Bronchial epithelial cell (primary cell): ENCODE measurements around the gene ITSN1. TPM values are rescaled to one million over a fixed set of nuclear protein-coding genes. Genes with fewer than 3 reads are reported as not detected.

Experiments used
- DNase-seq: peaks from one replicate; pipeline ENCODE4 v3.0.0-alpha.2; 2010; ENCODE audit warnings: low read depth
- FAIRE-seq: peaks from 2 replicates; lab custom pipeline; 2011; peaks lifted over from hg19 to GRCh38; lab: Jason Lieb, UNC
- H3K27me3 ChIP-seq: 2 replicates; pipeline ENCODE4 v1.5.1; 2011; ENCODE audit warnings: low read length; ENCODE audit not compliant: control insufficient read depth, insufficient read depth
- H3K36me3 ChIP-seq: 2 replicates; pipeline ENCODE4 v1.5.1; 2011; ENCODE audit warnings: low read length; ENCODE audit not compliant: control insufficient read depth, insufficient read depth
- H3K4me3 ChIP-seq: 2 replicates; pipeline ENCODE4 v1.5.1; 2011; ENCODE audit warnings: mild to moderate bottlenecking, low read depth, low read length, control low read depth
- CTCF ChIP-seq: IDR thresholded peaks from 2 replicates; pipeline ENCODE4 v1.5.1; 2011; ENCODE audit warnings: mild to moderate bottlenecking, moderate library complexity, low read length, control low read depth, inconsistent platforms; ENCODE audit not compliant: insufficient read depth, severe bottlenecking
- total RNA-seq: library from RNA; depleted of rRNA; stranded (reverse); fragments of >200 nt; gene quantifications from 2 replicates; pipeline ENCODE4 v1.2.1, GENCODE V29; 2014

ITSN1 gene
- total RNA-seq, 1 donor from 2014 or later = 15.0 TPM

- H3K27me3 ChIP-seq = no peaks in the 10 kb centered on the region
- no peaks in the 10 kb centered on the region for H3K36me3 ChIP-seq
- DNase-seq (peak; percentile 93), FAIRE-seq (no peak)
- TF ChIP-seq CTCF = no peak
- no peak overlapping the region for H3K4me3 ChIP-seq
These were observed 303.5 kb downstream of the ITSN1 start for GRCh38 chr21:33945652-33946270.

- H3K27me3 ChIP-seq = no peaks in the 10 kb centered on the region
- FAIRE-seq (peak; percentile 18), DNase-seq (peak; percentile 98)
- H3K36me3 ChIP-seq = no peaks in the 10 kb centered on the region
- H3K4me3 ChIP-seq = peak overlapping the region; percentile 23
- no peak for TF ChIP-seq CTCF
These were observed 305.3 kb downstream of the ITSN1 start for GRCh38 chr21:33947451-33948095.

- FAIRE-seq (no peak), DNase-seq (no peak)
- H3K27me3 ChIP-seq = no peaks in the 10 kb centered on the region
- H3K4me3 ChIP-seq = peak overlapping the region; percentile 2
- H3K36me3 ChIP-seq = no peaks in the 10 kb centered on the region
- no peak for TF ChIP-seq CTCF
These were observed 306.0 kb downstream of the ITSN1 start for GRCh38 chr21:33948096-33948950.

- no peak for TF ChIP-seq CTCF
- no peak for FAIRE-seq
- Histone ChIP-seq H3K27me3 (no peaks in the 10 kb centered on the region), H3K36me3 (no peaks in the 10 kb centered on the region), H3K4me3 (no peak overlapping the region)
- DNase-seq = no peak
These were observed 306.7 kb downstream of the ITSN1 start for GRCh38 chr21:33948951-33949444.

Other genes starting within 250 kb of the ITSN1 start
- 42.4 and 56.8 TPM in 2 replicates for gene IFNGR2, start 239.1 kb upstream of the ITSN1 start, total RNA-seq
- gene TMEM50B, start 162.5 kb upstream of the ITSN1 start, total RNA-seq = 16.9 and 31.6 TPM in 2 replicates
- 1.0 and 1.3 TPM in 2 replicates for gene DNAJC28, start 150.8 kb upstream of the ITSN1 start, total RNA-seq
- 68.2 and 103 TPM in 2 replicates for gene GART, start 100.4 kb upstream of the ITSN1 start, total RNA-seq
- 105 and 125 TPM in 2 replicates for gene SON, start 99.5 kb upstream of the ITSN1 start, total RNA-seq
- 6.6 and 8.4 TPM in 2 replicates for gene DONSON, start 53.8 kb upstream of the ITSN1 start, total RNA-seq
- 10.8 and 23.0 TPM in 2 replicates for gene CRYZL1, start 760 bp upstream of the ITSN1 start, total RNA-seq